GM18517 (cell line): ENCODE data around the gene LUC7L3.

Experiments
- ATAC-seq: cut with Tn5 transposase; IDR thresholded peaks from one replicate; pipeline ENCODE4 v1.9.1; 2021; ENCODE audit warnings: mild to moderate bottlenecking, moderate library complexity; ENCODE audit not compliant: unreplicated experiment

Gene LUC7L3

GRCh38 chr17:50685691-50686493 lies 33.5 kb upstream of the LUC7L3 start:
- no peak for ATAC-seq

- ATAC-seq: no peak
Observed at GRCh38 chr17:50686494-50687199, 32.8 kb upstream of the LUC7L3 start.

- ATAC-seq: no peak
Observed at GRCh38 chr17:50687200-50688066, 32.0 kb upstream of the LUC7L3 start.

- ATAC-seq: no peak
Observed at GRCh38 chr17:50688245-50688644, 31.2 kb upstream of the LUC7L3 start.

GRCh38 chr17:50689251-50689650 lies 30.2 kb upstream of the LUC7L3 start:
- no peak for ATAC-seq

- ATAC-seq: no peak
Observed at GRCh38 chr17:50689956-50690886, 29.2 kb upstream of the LUC7L3 start.

GRCh38 chr17:50690887-50691549 lies 28.4 kb upstream of the LUC7L3 start:
- no peak for ATAC-seq

- ATAC-seq: no peak
Observed at GRCh38 chr17:50691550-50692447, 27.6 kb upstream of the LUC7L3 start.

GRCh38 chr17:50692448-50693035 lies 26.9 kb upstream of the LUC7L3 start:
- no peak for ATAC-seq

- no peak for ATAC-seq
Observed at GRCh38 chr17:50693036-50693682, 26.2 kb upstream of the LUC7L3 start.

- no peak for ATAC-seq
Observed at GRCh38 chr17:50696365-50696879, 23.0 kb upstream of the LUC7L3 start.

GRCh38 chr17:50697062-50697461 lies 22.3 kb upstream of the LUC7L3 start:
- ATAC-seq: no peak

- no peak for ATAC-seq
Observed at GRCh38 chr17:50697663-50698272, 21.6 kb upstream of the LUC7L3 start.

- no peak for ATAC-seq
Observed at GRCh38 chr17:50699410-50699809, 20.0 kb upstream of the LUC7L3 start.

- no peak for ATAC-seq
Observed at GRCh38 chr17:50703162-50703561, 16.2 kb upstream of the LUC7L3 start.

- peak; percentile 77 for ATAC-seq
Observed at GRCh38 chr17:50707289-50708049, 11.9 kb upstream of the LUC7L3 start, which contains the start of gene ANKRD40. TSS of gene ANKRD40 (minus strand) at chr17:50707914. CDS start at chr17:50707654, 260 bp downstream.
